HG03442 (cell line): Measurements from ENCODE around the gene PEPD.
"Not testable (repeated sequence)": the region's sequence is repeated elsewhere in the genome, so short reads cannot be mapped to it uniquely, and the experiment has no call there.

Experiments
- ATAC-seq: cut with Tn5 transposase; IDR thresholded peaks from one replicate; pipeline ENCODE4 v1.9.1; 2021; ENCODE audit warnings: mild to moderate bottlenecking, moderate library complexity; ENCODE audit not compliant: unreplicated experiment

The PEPD gene

DNA sequence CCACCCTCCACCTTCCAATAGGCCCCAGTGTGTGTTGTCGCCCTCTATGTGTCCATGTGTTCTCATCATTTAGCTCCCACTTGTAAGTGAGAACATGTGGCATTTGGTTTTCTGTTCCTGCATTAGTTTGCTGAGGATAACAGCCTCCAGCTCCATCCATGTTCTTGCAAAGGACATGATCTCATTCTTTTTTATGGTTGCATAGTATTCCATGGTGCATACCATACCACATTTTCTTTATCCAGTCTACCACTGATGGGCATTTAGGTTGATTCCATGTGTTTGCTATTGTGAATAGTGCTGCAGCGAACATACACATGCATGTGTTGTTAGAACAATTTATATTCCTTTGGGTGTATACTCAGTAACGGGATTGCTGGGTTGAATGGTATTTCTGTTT, 42.0 kb downstream of the PEPD start:
- not testable (repeated sequence) for ATAC-seq

GRCh38 chr19:33477781-33478180, 43.8 kb downstream of the PEPD start:
- ATAC-seq = no peak

DNA sequence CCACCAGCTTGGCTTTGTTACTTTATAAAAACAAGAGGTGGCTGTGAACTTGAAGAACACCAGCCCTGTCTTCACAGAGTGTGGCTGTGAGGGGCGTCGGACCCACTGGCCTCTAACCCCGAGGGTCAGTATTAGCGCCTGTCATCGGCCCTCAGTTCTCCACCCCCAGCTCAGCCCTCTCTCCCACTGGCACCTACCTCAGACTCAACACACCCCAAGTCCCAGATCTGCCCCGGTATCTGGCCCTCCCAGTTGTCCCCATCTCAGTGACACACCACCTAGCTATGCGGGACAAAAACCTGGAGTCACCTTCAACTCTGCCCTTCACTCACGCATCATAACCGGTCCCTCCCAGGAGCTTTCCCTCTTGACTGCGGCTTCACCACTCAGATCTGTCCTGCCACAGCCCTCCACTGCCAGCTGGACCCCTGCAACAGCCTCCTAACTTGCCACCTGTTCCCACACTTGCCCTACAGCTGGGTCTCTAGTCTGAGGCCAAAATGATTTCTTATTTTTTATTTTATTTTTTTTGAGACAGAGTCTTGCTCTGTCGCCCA, 45.4 kb downstream of the PEPD start:
- ATAC-seq = no peak

GRCh38 chr19:33473653-33474305, 47.8 kb downstream of the PEPD start:
- ATAC-seq = no peak

DNA sequence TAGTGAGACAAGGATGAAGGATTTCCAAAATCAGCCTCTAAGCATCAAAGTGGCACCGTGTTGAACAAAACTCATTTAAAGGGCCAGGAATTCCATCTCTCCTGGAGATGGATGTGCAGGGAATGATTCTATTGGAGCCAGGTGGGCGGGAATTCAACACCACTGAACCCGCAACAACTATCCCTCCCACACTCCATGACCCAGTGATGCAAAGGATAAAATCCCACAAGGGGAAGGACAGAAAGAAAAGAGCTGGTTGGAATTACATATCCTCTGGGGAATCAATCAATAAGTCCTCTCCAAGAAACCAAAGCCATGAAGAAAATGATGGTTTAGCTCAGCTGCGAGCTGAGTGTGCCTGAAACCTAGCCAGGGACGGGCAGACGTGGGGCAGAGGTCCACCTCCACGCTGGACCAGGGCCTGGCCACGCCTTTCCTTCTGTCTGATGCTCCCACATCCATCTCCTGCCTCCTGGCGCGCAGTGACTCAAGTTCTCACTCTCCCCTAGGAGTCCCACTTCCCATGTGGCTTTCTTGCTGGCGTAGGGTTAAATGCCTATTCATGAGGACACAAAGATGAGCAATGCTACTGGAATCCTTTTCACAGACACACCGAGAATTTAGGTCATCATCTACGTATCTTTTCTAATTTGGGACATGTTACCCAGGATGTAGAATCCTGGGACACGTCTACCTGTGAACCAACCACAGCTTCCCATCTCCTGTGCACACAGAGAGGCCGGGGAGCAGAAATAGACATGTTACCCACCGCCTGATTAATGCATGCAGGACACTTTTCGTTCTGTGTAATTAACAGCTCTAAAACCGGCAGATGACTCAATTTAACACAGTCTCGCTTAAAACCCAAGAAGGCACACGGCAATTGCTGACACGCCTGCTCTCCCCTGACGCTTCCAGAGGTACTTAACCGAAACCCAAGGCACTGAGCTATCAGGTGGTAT, 48.6 kb downstream of the PEPD start:
- no peak for ATAC-seq

GRCh38 chr19:33472226-33472625, 49.4 kb downstream of the PEPD start:
- ATAC-seq = no peak

- no peak for ATAC-seq
These were observed 50.2 kb downstream of the PEPD start for GRCh38 chr19:33471111-33471996.

DNA sequence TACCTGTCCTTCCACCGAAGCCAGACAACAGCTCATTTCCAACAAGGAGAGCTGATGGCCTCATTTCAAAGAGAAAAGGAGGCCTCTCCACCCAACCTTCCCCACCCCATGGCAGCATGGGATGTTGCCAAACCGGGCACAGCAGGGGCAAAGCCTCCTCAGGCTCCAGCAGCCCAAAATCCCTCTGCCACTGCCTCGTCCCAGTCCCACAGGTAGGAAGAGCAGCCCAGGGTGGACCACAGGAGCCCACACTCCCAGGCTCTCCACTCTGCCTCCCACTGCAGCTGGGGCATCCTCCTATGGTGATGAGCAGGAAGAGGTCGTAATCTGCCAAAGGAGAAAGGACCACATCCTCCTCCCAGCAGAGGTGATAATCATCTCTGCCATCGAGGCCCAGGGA, 50.9 kb downstream of the PEPD start:
- ATAC-seq = no peak

DNA sequence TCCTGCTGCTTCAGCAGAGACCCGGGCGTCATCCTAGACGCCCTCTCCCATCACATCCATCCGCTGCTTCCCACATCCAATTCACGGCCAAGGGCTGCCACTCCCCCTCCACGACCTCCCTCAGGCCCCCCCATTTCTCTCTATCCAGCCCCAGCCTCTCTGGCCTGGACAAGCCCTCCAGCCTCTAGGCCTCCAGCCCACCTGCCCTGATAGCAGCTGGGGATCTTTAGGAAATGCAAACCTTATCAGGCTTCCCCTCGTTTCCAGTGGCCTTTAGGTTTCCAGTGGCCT, 51.6 kb downstream of the PEPD start:
- ATAC-seq = no peak

GRCh38 chr19:33469171-33470039, 52.2 kb downstream of the PEPD start:
- no peak for ATAC-seq

DNA sequence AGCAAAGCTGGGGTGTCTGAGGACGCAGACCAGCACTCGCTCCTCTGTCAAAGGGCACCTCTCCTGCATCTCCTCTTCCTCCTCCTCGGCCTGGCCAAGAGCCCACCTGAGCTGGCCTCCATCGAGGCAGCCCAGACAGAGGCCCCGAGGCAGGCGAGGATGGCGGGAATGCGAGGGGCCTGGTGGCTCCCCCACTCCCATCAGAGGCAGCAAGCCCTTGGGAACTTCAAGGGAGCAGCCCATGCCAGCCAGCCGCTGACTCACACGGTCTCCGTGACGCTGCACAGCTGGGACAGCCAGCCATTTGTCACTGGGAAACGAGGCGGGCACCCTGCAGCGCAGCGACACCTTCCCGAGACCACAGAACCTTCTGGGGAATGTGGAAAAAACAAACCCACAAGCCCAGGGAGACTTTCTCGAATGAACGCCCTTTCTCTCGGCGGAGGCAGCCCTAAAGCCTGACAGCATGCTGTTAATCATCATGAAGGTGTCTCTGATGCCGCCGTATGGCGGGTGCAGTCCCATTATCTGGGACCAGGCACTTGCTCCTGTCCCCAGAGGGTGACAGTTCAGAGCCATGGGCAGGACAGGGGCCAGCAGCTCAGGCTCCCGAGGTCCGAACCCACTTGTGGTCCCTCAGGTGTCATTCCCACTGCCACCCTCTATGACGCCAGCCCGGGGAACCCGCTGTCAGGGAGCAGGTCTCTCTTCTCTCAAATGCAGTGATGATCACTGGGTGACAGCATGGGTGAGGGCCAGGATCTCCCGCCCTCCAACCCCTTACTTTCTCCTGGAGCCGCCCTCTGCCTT, 53.0 kb downstream of the PEPD start:
- ATAC-seq = no peak

DNA sequence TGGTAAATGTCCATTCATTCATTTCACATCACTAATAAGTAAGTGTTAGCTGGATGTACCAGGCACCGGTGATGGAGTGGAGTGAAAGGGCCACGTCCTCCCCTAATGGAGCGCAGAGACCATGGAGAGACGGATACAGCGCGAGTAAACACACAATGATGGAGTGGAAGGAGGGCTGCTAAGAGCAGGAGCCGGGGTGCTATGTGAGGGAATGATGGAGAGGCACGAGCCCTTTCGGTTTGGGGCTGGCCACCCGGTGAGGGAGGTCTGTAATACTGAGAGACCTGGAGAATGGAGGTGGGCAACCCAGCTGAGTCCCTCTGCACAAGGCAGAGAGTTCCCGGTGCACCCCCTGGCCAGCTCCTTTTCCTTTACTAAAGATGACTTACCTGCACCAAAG, 53.7 kb downstream of the PEPD start:
- no peak for ATAC-seq

- ATAC-seq = no peak
These were observed 55.8 kb downstream of the PEPD start for GRCh38 chr19:33465834-33466233.

- ATAC-seq = no peak
These were observed 56.2 kb downstream of the PEPD start for GRCh38 chr19:33465371-33465770.

DNA sequence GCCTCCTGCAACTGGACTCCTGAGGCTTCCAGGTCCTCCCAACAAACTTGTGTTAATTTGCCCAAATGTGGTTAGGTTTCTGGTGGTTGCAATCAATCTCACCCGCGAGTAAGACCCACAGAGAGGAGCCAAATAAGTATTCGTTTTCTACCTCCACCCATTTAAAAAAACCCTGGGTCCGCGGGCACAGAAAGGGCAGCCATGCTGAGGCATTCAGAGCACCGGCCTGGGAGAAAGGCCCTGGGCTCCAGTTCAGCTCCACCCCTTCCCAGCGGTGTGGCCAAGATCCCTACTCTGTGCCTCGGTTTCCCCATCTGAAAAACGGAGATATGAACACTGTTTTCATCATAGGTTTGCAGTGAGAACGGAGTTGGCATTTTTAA, 56.9 kb downstream of the PEPD start:
- no peak for ATAC-seq

GRCh38 chr19:33464010-33464732, 57.4 kb downstream of the PEPD start:
- ATAC-seq = no peak

- ATAC-seq = no peak
These were observed 58.4 kb downstream of the PEPD start for GRCh38 chr19:33463199-33463598.

DNA sequence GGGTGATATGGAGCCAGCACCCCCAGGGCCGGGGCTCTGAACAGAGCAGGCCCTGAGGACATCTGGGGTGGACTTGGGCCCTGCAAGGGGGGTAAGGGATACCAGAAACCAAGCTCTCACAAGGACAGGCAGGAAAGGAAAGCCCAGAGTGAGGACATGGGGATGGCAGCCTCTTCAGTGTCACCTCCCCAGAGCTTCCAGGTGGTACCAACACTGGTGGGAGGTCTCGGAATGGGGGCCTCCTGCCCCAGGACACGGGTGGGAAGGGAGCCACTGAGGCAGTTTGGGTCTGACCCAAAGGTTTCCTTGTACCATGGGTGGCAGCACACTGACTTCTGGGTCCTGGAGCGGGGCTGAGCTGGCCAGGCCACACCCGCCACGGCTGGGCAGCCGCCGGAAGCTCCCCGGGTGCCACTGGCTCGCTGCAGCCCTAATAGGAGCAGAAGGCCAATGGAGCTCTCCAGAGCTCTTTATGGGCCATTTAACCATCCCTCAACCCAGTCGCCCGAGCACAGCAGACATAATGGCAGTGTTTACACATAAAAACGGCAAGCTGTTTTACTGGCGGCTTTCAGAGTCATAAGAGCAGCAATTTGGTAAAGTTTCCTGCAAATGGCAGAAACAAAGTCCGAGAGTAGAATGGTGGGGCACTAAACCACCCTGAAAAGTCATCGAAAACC, 59.3 kb downstream of the PEPD start:
- no peak for ATAC-seq
